ENCODE data around the gene SRMS.

The SRMS gene

DNA sequence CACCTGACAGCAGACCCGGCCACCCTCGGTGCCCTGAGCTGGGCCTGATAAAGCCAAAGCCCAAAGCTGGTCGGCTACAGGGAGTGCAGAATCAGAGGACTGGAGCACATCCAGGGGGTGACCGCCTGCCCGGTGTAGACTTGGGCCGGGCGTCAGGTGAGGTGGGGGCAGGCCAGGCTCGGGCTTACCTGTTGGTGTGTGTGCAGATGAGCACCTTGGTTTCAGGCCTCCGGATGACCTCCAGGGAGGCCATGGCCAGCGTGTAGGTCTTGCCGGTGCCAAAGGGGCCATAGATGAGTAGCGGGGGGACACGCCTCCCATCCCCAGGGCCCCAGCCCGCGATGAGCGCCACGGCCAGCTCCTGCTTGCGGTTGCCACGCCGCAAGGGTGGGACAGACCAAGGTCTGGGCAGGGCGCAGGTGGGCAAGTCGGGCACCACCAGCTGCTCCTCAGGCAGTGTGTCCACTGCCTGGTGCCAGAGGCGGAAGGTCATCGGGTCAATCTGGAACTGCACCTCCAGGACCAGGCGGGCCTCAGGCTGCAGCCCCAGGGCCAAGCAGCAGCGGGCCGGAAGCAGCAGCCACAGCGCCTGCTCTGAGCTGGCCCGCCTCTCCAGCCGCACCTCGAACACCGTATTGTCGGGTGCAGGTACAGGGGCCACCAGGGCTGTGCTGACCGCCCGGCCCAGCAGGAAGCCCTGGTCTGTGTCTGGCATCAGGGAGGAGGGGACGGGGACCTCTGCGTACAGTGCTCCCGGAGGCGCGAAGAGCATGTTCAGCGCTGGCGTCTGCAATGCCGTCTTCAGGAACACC, 20.8 kb upstream of the SRMS start:
- Histone ChIP-seq H3K36me3 (ENCODE audit: control insufficient read depth, insufficient read depth, low read length, severe bottlenecking) (no peaks in the 10 kb centered on the region), H3K9ac (ENCODE audit: low read length) (no peak overlapping the region), H3K9me3 (ENCODE audit: control insufficient read depth, low read length) (no peaks in the 10 kb centered on the region), H3K27me3 (replicated peaks; ENCODE audit: control insufficient read depth, insufficient read depth, low read length) (no peaks in the 10 kb centered on the region), H3K4me3 (ENCODE audit: low read length) (no peak overlapping the region), H3K4me1 (ENCODE audit: control insufficient read depth, insufficient read depth, low read length) (peaks cover 4% of the 10 kb centered on the region)
- no peak for DNase-seq (ENCODE audit: low read depth)

DNA sequence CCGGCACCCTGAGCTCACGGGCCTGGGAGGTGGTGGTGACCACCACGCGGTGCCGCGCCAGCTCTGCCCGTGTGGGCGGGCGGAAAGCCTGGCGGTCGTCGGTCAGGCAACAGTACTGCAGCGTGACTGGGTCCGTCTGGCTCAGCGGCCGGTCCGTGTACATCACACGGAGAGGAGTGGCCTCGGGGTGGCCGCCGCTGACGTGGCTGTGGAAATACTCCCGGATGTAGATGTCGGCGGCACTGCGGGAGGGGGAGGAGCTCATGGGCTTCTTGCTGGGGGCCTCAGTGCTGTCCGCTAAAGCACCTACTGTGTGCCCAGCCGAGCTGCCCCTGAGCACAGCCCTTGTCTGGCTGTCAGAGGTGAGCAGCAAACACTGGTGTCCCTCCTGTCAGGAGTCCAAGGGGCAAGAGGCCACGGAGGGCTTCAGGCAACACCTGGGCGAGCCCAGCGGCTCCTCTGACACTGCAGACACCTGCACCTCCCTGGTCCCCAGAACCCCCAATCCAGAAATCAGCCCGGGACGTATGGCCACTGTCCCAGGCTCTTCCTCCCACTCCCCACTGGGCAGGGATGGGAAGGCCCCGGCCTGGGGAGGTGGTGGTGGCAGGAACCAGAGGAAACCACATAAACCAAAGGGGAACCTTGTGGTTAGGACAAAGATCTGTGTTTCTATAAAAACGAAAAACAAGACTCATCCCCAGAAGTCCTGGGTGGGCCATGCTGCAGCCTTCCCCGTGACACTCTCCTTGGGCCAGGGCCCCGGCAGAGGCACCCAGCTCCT, 20.0 kb upstream of the SRMS start:
- Histone ChIP-seq H3K4me3 (ENCODE audit: low read length) (no peak overlapping the region), H3K4me1 (ENCODE audit: control insufficient read depth, insufficient read depth, low read length) (no peaks in the 10 kb centered on the region), H3K9ac (ENCODE audit: low read length) (no peak overlapping the region), H3K36me3 (ENCODE audit: control insufficient read depth, insufficient read depth, low read length, severe bottlenecking) (no peaks in the 10 kb centered on the region), H3K27me3 (replicated peaks; ENCODE audit: control insufficient read depth, insufficient read depth, low read length) (no peaks in the 10 kb centered on the region), H3K9me3 (ENCODE audit: control insufficient read depth, low read length) (no peaks in the 10 kb centered on the region)
- no peak for DNase-seq (ENCODE audit: low read depth)

DNA sequence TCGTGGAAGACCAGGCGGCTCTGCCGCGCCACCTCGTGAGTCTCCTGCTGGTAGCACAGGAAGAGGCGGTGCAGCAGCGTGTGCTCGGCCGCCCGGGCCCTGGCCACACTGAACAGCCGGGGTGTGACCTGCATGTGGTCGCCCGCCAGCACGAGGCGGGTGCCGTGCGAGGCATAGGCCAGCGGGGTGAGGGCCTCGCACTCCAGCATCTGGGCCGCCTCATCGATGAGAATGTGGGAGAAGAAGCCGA, 19.5 kb upstream of the SRMS start:
- no peaks in the 10 kb centered on the region for H3K27me3 ChIP-seq (replicated peaks; ENCODE audit: control insufficient read depth, insufficient read depth, low read length)
- no peak for DNase-seq (ENCODE audit: low read depth)

DNA sequence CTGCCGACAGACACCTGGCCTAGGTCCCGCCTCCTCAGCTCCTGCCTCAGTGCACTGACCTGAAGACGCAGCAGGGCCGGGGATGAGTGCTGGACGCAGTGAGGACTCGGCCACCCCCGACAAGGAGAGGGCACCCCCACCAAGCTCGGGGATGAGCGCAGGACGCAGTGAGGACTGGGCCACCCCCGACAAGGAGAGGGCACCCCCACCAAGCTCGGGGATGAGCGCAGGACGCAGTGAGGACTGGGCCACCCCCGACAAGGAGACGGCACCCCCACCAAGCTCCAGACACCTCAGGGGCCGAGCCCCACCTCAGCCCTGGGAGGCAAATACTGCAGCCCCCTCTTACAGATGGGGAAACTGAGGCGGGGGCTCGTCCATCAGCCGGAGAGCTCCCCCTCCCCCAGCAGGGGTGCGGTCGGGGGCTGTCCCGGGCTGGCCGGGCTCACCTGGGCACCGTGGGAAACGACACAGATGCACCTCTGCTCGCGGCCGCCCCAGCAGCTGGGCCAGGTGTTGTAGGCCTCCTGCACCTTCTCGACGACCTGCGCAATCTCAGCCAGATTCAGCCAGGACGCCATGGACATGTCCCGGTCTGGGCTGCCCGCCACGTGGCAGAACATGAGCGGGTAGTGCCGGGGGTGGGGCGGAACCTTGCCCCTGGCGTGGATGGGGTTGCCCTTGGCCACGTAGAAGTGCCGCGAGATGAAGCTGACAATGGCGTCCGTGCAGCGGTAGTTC, 19.0 kb upstream of the SRMS start:
- H3K4me3 ChIP-seq (ENCODE audit: low read length), result no peak overlapping the region
- H3K27me3 ChIP-seq (replicated peaks; ENCODE audit: control insufficient read depth, insufficient read depth, low read length), result no peaks in the 10 kb centered on the region
- no peak overlapping the region for H3K9ac ChIP-seq (ENCODE audit: low read length)
- H3K36me3 ChIP-seq (ENCODE audit: control insufficient read depth, insufficient read depth, low read length, severe bottlenecking), result no peaks in the 10 kb centered on the region
- no peaks in the 10 kb centered on the region for H3K4me1 ChIP-seq (ENCODE audit: control insufficient read depth, insufficient read depth, low read length)
- DNase-seq (ENCODE audit: low read depth), result no peak
- H3K9me3 ChIP-seq (ENCODE audit: control insufficient read depth, low read length), result no peaks in the 10 kb centered on the region

More for the DNA sequence above, 19.5 kb upstream of the SRMS start:
- H3K36me3 ChIP-seq (ENCODE audit: control insufficient read depth, insufficient read depth, low read length, severe bottlenecking), result no peaks in the 10 kb centered on the region
- no peak overlapping the region for H3K4me3 ChIP-seq (ENCODE audit: low read length)
- no peak overlapping the region for H3K9ac ChIP-seq (ENCODE audit: low read length)
- no peaks in the 10 kb centered on the region for H3K9me3 ChIP-seq (ENCODE audit: control insufficient read depth, low read length)
- H3K4me1 ChIP-seq (ENCODE audit: control insufficient read depth, insufficient read depth, low read length), result no peaks in the 10 kb centered on the region

DNA sequence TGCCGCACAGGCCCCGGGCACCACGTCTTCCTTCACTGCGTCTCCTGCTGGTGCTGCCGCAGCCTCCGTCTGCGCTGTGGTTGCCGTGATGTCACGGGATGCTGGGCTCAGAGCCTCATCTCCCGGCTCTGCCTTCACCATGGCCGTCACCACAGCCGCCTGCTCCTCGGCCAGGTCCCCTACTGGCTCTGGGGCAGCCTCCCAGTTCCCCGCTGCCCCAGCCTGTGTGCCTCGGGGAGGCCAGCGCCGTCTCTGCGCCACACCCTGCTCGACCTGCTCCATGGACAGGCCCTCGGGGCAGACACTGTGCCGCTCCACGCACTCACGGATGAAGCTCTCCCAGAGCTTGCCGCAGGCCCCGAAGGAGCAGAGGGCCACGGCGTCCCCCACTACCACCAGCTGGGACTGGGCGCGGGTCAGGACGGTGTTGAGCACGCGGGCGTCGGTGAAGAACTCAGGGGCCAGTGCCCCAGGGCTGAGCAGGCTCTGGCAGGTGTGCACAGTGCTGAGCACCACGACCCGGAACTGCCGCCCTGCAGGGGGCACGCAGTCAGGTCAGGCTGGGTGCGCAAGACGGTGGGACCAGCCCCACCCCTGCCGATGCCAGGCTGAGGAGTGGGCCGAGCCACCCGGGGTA, 18.3 kb upstream of the SRMS start:
- H3K27me3 ChIP-seq (replicated peaks; ENCODE audit: control insufficient read depth, insufficient read depth, low read length), result no peaks in the 10 kb centered on the region
- H3K4me1 ChIP-seq (ENCODE audit: control insufficient read depth, insufficient read depth, low read length), result no peaks in the 10 kb centered on the region
- H3K9me3 ChIP-seq (ENCODE audit: control insufficient read depth, low read length), result no peaks in the 10 kb centered on the region
- no peak overlapping the region for H3K9ac ChIP-seq (ENCODE audit: low read length)
- no peaks in the 10 kb centered on the region for H3K36me3 ChIP-seq (ENCODE audit: control insufficient read depth, insufficient read depth, low read length, severe bottlenecking)
- no peak overlapping the region for H3K4me3 ChIP-seq (ENCODE audit: low read length)
- DNase-seq (ENCODE audit: low read depth), result no peak

DNA sequence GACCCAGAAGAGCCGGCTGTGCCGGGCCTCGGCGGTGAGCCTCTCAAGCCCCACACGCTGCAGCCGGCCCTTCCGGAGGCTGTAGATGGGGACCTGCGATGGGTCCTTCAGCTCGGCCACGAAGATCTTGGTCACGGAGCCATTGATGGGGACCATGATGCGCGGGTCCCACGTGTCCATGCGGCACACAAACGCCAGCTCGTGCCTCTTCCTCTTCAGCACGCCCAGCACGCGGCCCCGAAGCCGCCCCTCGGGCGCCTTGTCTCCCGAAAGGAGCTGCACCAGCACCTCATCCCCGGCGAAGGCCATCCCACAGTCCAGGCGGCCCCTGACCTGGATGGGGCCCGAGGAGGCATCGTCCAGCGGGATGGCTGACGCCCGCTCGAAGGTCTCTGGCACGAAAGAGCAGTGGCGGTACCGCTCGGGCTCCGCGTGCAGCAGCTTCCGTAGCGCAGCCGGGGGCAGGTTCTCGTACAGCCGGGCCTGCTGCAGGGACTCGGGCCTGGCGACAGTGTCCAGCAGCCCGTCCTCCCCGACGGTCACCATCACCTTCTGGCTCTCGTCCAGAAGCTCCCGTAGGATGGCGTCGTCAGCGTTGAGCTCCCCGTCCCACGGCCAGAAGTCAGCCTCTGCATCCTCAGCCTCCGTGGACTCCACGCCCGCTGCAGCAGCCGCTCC, 17.6 kb upstream of the SRMS start:
- H3K9ac ChIP-seq (ENCODE audit: low read length), result no peak overlapping the region
- no peaks in the 10 kb centered on the region for H3K9me3 ChIP-seq (ENCODE audit: control insufficient read depth, low read length)
- H3K36me3 ChIP-seq (ENCODE audit: control insufficient read depth, insufficient read depth, low read length, severe bottlenecking), result peaks cover 5% of the 10 kb centered on the region

DNA sequence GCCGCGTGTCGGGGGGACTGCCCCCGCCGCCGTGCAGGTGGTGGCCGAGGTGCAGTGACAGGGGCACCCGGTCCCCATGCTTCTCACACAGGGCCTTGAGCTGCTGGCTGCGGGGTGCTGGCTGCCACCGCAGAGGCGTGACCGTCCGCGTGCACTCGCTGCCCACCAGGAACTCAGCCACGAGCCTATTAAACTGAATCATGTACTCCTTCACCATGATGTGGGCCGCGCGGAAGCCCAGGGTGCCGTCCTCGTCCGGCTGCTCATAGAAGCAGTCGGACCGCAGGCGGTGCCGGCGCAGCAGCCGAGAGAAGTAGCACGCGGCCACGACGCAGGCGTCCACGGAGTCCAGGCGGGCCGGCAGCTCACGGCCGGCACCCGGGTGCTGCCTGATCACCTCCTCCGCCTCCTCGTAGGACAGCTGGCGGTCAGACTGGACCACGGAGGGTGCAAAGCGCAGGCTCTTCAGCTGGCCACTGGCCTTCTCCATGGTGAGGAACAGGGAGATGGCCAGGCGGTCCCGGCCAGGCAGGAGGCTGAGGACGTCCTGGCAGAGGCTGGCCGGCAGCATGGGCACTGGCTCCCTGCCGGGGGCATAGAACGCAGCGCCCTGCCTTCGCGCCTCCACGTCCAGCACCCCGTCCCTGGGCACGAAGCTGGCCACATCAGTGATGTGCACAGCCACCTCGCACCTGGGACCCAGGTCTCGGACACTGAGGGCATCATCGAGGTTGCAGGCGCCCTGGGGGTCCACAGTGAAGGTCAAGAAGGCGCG, 16.7 kb upstream of the SRMS start:
- H3K36me3 ChIP-seq (ENCODE audit: control insufficient read depth, insufficient read depth, low read length, severe bottlenecking), result peaks cover 7% of the 10 kb centered on the region
- DNase-seq (ENCODE audit: low read depth), result no peak
- H3K27me3 ChIP-seq (replicated peaks; ENCODE audit: control insufficient read depth, insufficient read depth, low read length), result no peaks in the 10 kb centered on the region
- no peaks in the 10 kb centered on the region for H3K4me1 ChIP-seq (ENCODE audit: control insufficient read depth, insufficient read depth, low read length)
- H3K9ac ChIP-seq (ENCODE audit: low read length), result no peak overlapping the region
- no peak overlapping the region for H3K4me3 ChIP-seq (ENCODE audit: low read length)
- no peaks in the 10 kb centered on the region for H3K9me3 ChIP-seq (ENCODE audit: control insufficient read depth, low read length)

More for the DNA sequence above, 17.6 kb upstream of the SRMS start:
- Histone ChIP-seq H3K4me1 (ENCODE audit: control insufficient read depth, insufficient read depth, low read length) (no peaks in the 10 kb centered on the region), H3K4me3 (ENCODE audit: low read length) (no peak overlapping the region), H3K27me3 (replicated peaks; ENCODE audit: control insufficient read depth, insufficient read depth, low read length) (no peaks in the 10 kb centered on the region)
- no peak for DNase-seq (ENCODE audit: low read depth)

DNA sequence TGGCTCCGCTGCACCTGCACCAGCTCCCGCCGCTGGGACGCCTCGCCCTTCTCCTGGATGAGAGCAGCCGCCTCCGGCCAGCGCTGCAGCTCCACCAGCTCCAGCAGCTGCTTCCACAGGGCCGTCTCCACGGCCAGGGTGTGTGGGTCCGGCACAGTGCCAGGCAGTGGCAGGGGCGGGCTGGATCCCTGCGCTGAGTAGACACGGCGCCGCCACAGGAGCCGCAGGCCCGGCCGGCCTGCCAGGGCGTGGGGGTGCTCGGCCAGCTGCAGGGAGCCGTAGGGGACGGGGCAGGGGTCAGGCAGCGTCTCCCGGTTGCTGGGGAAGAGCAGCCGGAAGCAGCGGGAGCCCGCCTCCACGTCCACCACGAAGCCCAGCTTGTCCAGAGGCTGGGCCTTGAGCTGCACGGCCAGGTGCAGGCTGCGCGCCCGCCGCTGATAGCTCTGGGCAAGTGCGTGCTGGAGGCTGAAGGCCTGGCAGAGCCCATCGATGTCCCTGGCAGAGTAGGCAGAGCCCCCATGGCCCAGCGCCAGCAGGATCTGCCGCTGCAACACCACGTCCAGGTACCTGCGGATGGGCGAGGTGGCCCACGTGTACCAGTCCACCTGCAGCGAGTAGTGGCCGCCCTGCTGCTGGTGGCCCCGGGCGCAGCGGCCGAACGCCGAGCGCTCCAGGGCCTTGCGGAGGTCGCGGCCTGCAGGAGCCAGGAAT, 15.8 kb upstream of the SRMS start:
- Histone ChIP-seq H3K4me1 (ENCODE audit: control insufficient read depth, insufficient read depth, low read length) (no peaks in the 10 kb centered on the region), H3K27me3 (replicated peaks; ENCODE audit: control insufficient read depth, insufficient read depth, low read length) (no peaks in the 10 kb centered on the region), H3K9me3 (ENCODE audit: control insufficient read depth, low read length) (no peaks in the 10 kb centered on the region), H3K4me3 (ENCODE audit: low read length) (no peak overlapping the region), H3K36me3 (ENCODE audit: control insufficient read depth, insufficient read depth, low read length, severe bottlenecking) (peaks cover 7% of the 10 kb centered on the region), H3K9ac (ENCODE audit: low read length) (no peak overlapping the region)
- DNase-seq (ENCODE audit: low read depth), result no peak

DNA sequence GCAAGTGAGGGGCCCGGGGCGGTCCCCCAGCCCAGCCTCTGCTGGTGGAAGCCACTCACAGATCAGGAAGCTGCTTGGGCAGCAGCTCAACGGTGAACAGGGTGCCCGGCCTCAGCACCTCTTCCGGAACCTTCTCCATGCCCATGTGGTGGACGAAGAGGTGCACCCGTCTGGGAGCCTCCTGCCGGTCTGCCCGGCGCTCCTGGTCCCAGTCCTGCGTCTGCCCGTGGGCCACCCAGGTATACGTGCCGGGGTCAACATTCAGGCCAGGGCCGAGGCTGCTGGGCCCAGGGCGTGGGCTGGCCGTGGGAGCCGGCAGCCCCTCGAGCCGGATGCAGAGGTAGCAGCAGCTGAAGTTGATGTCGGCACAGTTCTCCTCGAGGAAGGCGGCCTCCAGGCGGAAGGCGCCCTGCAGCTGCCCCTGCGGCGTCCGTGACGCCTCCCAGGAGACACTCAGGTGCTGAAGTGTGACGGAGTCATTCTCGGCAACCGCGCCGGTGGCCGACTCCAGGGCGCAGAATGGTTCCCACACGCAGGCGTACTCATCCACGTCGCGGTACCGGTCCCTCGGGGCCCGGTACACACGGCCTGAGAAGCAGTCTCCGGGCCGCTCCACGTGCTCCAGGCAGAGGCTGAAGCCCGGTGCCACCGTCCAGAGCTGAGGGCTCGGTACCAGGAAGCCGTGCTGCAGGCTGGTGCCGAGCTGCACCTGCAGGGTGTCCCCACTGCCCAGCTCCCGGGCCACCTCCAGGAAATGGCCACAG, 15.1 kb upstream of the SRMS start:
- H3K9me3 ChIP-seq (ENCODE audit: control insufficient read depth, low read length), result no peaks in the 10 kb centered on the region
- no peaks in the 10 kb centered on the region for H3K4me1 ChIP-seq (ENCODE audit: control insufficient read depth, insufficient read depth, low read length)
- H3K9ac ChIP-seq (ENCODE audit: low read length), result no peak overlapping the region
- H3K4me3 ChIP-seq (ENCODE audit: low read length), result no peak overlapping the region
- peaks cover 7% of the 10 kb centered on the region for H3K36me3 ChIP-seq (ENCODE audit: control insufficient read depth, insufficient read depth, low read length, severe bottlenecking)
- DNase-seq (ENCODE audit: low read depth), result no peak
- H3K27me3 ChIP-seq (replicated peaks; ENCODE audit: control insufficient read depth, insufficient read depth, low read length), result no peaks in the 10 kb centered on the region

All from adipocyte (in vitro differentiated cells).